HG03558 (cell line): Measurements from ENCODE around the gene BOC.
"Not testable (repeated sequence)": the region's sequence is repeated elsewhere in the genome, so short reads cannot be mapped to it uniquely, and the experiment has no call there.

ENCODE experiments used
- ATAC-seq: cut with Tn5 transposase; IDR thresholded peaks from one replicate; pipeline ENCODE4 v1.9.1; 2021; ENCODE audit warnings: moderate number of reproducible peaks; ENCODE audit not compliant: unreplicated experiment; ENCODE audit errors: extremely low read depth

Gene BOC

GRCh38 chr3:113211330-113212149 is at the start of gene BOC:
Gene BOC (plus strand): TSS chr3:113211557. CDS start chr3:113249803, 38,246 bp downstream.
- no peak for ATAC-seq

- no peak for ATAC-seq
Observed at GRCh38 chr3:113161661-113162060, 49.7 kb upstream of the BOC start.

GRCh38 chr3:113163152-113163551 is 48.2 kb upstream of the BOC start:
- no peak for ATAC-seq

GRCh38 chr3:113165841-113166240 is 45.5 kb upstream of the BOC start:
- no peak for ATAC-seq

GRCh38 chr3:113166357-113166718 is 45.0 kb upstream of the BOC start:
- no peak for ATAC-seq

GRCh38 chr3:113166719-113167492 is 44.5 kb upstream of the BOC start:
- ATAC-seq, result no peak

GRCh38 chr3:113167825-113168801 is 43.2 kb upstream of the BOC start:
- no peak for ATAC-seq

GRCh38 chr3:113169891-113170452 is 41.4 kb upstream of the BOC start:
- ATAC-seq, result no peak

GRCh38 chr3:113170771-113171170 is 40.6 kb upstream of the BOC start:
- ATAC-seq, result no peak

- not testable (repeated sequence) for ATAC-seq
Observed at GRCh38 chr3:113171675-113172300, 39.6 kb upstream of the BOC start.

GRCh38 chr3:113173102-113173501 is 38.3 kb upstream of the BOC start:
- no peak for ATAC-seq

- ATAC-seq, result no peak
Observed at GRCh38 chr3:113174304-113174703, 37.1 kb upstream of the BOC start.

GRCh38 chr3:113174801-113175485 is 36.4 kb upstream of the BOC start:
- no peak for ATAC-seq

- no peak for ATAC-seq
Observed at GRCh38 chr3:113177526-113177925, 33.8 kb upstream of the BOC start.

GRCh38 chr3:113179235-113179824 is 32.0 kb upstream of the BOC start:
- ATAC-seq, result no peak

GRCh38 chr3:113183748-113184661 is 27.4 kb upstream of the BOC start:
- ATAC-seq, result no peak

GRCh38 chr3:113185194-113185835 is 26.0 kb upstream of the BOC start:
- ATAC-seq, result no peak
